CD4-positive, alpha-beta T cell treated with Interferon alpha-2 for 1 hour (primary cell): ENCODE results near the gene SS18L1.

Experiments used
- DNase-seq, 2 donors: peaks; one replicate each; pipeline ENCODE4 v3.0.0-alpha.2; 2020 to 2022

Gene SS18L1

GRCh38 chr20:62215991-62216635 lies 72.5 kb downstream of the SS18L1 start:
- no peak for DNase-seq

- DNase-seq = no peak
Observed at GRCh38 chr20:62216636-62217566, 73.3 kb downstream of the SS18L1 start.

GRCh38 chr20:62217913-62218773 lies 74.6 kb downstream of the SS18L1 start:
- DNase-seq = no peak

GRCh38 chr20:62219101-62219991 lies 75.8 kb downstream of the SS18L1 start:
- DNase-seq = no peak

GRCh38 chr20:62219992-62220665 lies 76.6 kb downstream of the SS18L1 start, which contains the start of gene HRH3:
HRH3 (minus strand) TSS chr20:62220278; CDS start chr20:62219970, 308 bp downstream.
- peak in 1 of 2 donors; percentile 58 for DNase-seq

- DNase-seq = no peak
Observed at GRCh38 chr20:62220666-62221568, 77.3 kb downstream of the SS18L1 start.

- DNase-seq = no peak
Observed at GRCh38 chr20:62222266-62222850, 78.8 kb downstream of the SS18L1 start.

GRCh38 chr20:62222972-62223371 lies 79.4 kb downstream of the SS18L1 start:
- no peak for DNase-seq

GRCh38 chr20:62223571-62223970 lies 80.0 kb downstream of the SS18L1 start:
- DNase-seq = no peak

GRCh38 chr20:62224113-62224855 lies 80.7 kb downstream of the SS18L1 start:
- DNase-seq = no peak

- no peak for DNase-seq
Observed at GRCh38 chr20:62225026-62225425, 81.5 kb downstream of the SS18L1 start.

GRCh38 chr20:62225820-62226635 lies 82.5 kb downstream of the SS18L1 start:
- no peak for DNase-seq

- no peak for DNase-seq
Observed at GRCh38 chr20:62226707-62227590, 83.4 kb downstream of the SS18L1 start.

- DNase-seq = no peak
Observed at GRCh38 chr20:62227591-62227976, 84.0 kb downstream of the SS18L1 start.

GRCh38 chr20:62227977-62228958 lies 84.7 kb downstream of the SS18L1 start:
- no peak for DNase-seq
